ENCODE results near the gene C20orf96.
A peak's percentile ranks its signal among the peaks of the same experiment; 100 is the strongest.

C20orf96 gene

GRCh38 chr20:294602-295001, 4.1 kb upstream of the C20orf96 start:
- no peak for DNase-seq (ENCODE audit: low read depth)
- no peak overlapping the region for H3K4me3 ChIP-seq (ENCODE audit: low read length)
- TF ChIP-seq CTCF (conservative IDR thresholded peaks at IDR 0.05; ENCODE audit: low read length), result no peak

- DNase-seq (ENCODE audit: low read depth), result no peak
- H3K4me3 ChIP-seq (ENCODE audit: low read length), result peak overlapping the region; percentile 91
- no peak for TF ChIP-seq CTCF (conservative IDR thresholded peaks at IDR 0.05; ENCODE audit: low read length)
Observed at GRCh38 chr20:289693-290083, 862 bp downstream of the C20orf96 start.

- TF ChIP-seq CTCF (conservative IDR thresholded peaks at IDR 0.05; ENCODE audit: low read length), result no peak
- H3K4me3 ChIP-seq (ENCODE audit: low read length), result no peak overlapping the region
- DNase-seq (ENCODE audit: low read depth), result no peak
Observed at GRCh38 chr20:288956-289692, 1.4 kb downstream of the C20orf96 start.

GRCh38 chr20:286508-286907, 4.0 kb downstream of the C20orf96 start:
- no peak for DNase-seq (ENCODE audit: low read depth)
- no peak for TF ChIP-seq CTCF (conservative IDR thresholded peaks at IDR 0.05; ENCODE audit: low read length)
- H3K4me3 ChIP-seq (ENCODE audit: low read length), result no peak overlapping the region

GRCh38 chr20:284172-284571, 6.4 kb downstream of the C20orf96 start:
- H3K4me3 ChIP-seq (ENCODE audit: low read length), result no peak overlapping the region
- DNase-seq (ENCODE audit: low read depth), result no peak
- TF ChIP-seq CTCF (conservative IDR thresholded peaks at IDR 0.05; ENCODE audit: low read length), result no peak

GRCh38 chr20:278607-279571, 11.7 kb downstream of the C20orf96 start:
- H3K4me3 ChIP-seq (ENCODE audit: low read length), result peak overlapping the region; percentile 47
- no peak for DNase-seq (ENCODE audit: low read depth)
- TF ChIP-seq CTCF (conservative IDR thresholded peaks at IDR 0.05; ENCODE audit: low read length), result no peak
